ENCODE measurements around the gene FADS2.

The FADS2 gene

DNA sequence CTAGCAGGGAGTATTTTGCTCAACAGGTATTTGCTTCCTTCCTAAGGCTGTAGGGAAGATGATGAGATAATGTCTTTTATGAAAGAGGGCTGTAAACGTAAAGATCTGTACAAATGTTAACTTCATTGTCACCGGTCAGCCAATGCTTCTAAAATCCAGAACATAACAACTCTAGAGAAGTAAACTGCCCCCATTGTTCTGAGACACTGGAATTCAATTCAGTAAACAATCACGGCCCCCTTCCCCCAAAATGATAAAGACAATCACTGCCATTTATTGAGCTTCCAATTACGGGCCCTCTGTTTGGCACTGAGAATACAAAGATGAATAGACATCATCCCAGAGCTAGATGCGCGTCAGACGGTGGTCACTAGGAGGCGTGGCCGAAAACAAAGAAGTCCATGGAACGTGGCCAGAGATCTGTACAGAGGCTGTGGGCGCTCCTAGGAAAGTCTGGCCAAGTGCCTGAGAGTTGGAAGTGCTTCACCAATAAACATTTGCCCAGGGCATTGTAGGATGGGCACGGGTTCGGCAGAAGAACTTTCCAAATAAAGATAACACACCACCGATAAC is 36.3 kb upstream of the FADS2 start:
- Histone ChIP-seq H3K27ac (peak overlapping the region; percentile 89), H3K9ac (no peak overlapping the region), H3K4me1 (no peaks in the 10 kb centered on the region), H3K36me3 (ENCODE audit: control insufficient read depth, insufficient read depth, low read length) (no peaks in the 10 kb centered on the region), H3K79me2 (peaks cover 3% of the 10 kb centered on the region), H2AFZ (peak overlapping the region; percentile 93), H3K4me3 (ENCODE audit: low read depth, low read length) (peak overlapping the region; percentile 92), H3K27me3 (ENCODE audit: control insufficient read depth, insufficient read depth, low read length) (no peaks in the 10 kb centered on the region), H3K9me3 (ENCODE audit: control insufficient read depth, low read length) (no peaks in the 10 kb centered on the region), H3K4me2 (ENCODE audit: low read length) (peak overlapping the region; percentile 87)
- no peak for TF ChIP-seq CTCF (IDR thresholded peaks at IDR 0.05)

GRCh38 chr11:61792310-61793082 is 35.6 kb upstream of the FADS2 start, which contains the start of the genes FEN1 and TMEM258:
FEN1 (plus strand) TSS chr11:61792911; CDS start chr11:61795362, 2,451 bp downstream.
TMEM258 (minus strand) TSS chr11:61792599; CDS start chr11:61792558, 41 bp downstream.
- TF ChIP-seq CTCF (IDR thresholded peaks at IDR 0.05): no peak
- Histone ChIP-seq H3K79me2 (peaks cover 3% of the 10 kb centered on the region), H3K27me3 (ENCODE audit: control insufficient read depth, insufficient read depth, low read length) (no peaks in the 10 kb centered on the region), H3K27ac (peak within 1 kb of the TSS; percentile 89), H3K9ac (peak within 1 kb of the TSS; percentile 11), H2AFZ (peak within 1 kb of the TSS; percentile 93), H3K9me3 (ENCODE audit: control insufficient read depth, low read length) (no peaks in the 10 kb centered on the region), H3K4me2 (ENCODE audit: low read length) (peak within 1 kb of the TSS; percentile 87), H3K4me1 (no peaks in the 10 kb centered on the region), H3K4me3 (ENCODE audit: low read depth, low read length) (peak within 1 kb of the TSS; percentile 92), H3K36me3 (ENCODE audit: control insufficient read depth, insufficient read depth, low read length) (no peaks in the 10 kb centered on the region)

DNA sequence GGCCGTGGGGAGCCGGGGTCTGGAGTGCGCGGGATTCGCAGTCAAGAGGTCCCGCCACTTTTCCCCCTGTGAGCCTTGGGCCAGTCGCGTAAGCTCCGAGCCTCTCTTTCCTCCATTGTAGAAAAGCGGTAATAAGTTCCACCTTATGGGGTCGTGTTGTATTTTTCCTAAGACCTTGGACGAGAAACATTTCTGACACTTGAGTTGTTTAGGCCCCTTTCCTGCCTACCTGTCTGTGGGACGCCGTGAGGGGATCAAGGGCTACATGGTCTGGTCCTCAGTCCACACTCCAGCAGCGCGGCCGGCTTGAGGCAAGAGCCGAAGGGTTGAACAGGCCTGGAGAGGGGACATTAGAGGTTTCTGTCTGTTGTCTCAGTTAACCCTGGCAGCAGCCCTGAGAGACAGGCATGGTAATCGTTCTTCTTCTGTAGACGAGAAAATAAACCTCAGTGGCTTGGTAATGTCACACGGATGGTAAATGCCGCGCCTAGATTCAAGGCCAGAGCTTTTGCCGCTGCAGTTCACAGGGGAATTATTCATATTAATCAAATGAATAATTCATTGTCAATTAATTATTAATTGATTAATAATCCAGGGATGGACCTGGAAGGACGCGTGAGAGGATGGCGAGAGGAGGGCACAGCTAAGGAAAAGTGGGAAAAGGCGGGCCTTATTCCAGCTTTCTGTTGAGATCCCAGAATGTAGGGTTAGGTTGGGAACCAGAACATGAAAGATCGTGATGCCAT is 34.8 kb upstream of the FADS2 start:
- peaks cover 2% of the 10 kb centered on the region for H3K4me1 ChIP-seq
- H3K4me3 ChIP-seq (ENCODE audit: low read depth, low read length): peak overlapping the region; percentile 92
- H2AFZ ChIP-seq: peak overlapping the region; percentile 93
- peak overlapping the region; percentile 11 for H3K9ac ChIP-seq
- H3K27ac ChIP-seq: no peak overlapping the region
- no peak for TF ChIP-seq CTCF (IDR thresholded peaks at IDR 0.05)
- H3K9me3 ChIP-seq (ENCODE audit: control insufficient read depth, low read length): no peaks in the 10 kb centered on the region
- H3K36me3 ChIP-seq (ENCODE audit: control insufficient read depth, insufficient read depth, low read length): no peaks in the 10 kb centered on the region
- H3K27me3 ChIP-seq (ENCODE audit: control insufficient read depth, insufficient read depth, low read length): no peaks in the 10 kb centered on the region
- H3K79me2 ChIP-seq: peaks cover 3% of the 10 kb centered on the region
- H3K4me2 ChIP-seq (ENCODE audit: low read length): peak overlapping the region; percentile 87

DNA sequence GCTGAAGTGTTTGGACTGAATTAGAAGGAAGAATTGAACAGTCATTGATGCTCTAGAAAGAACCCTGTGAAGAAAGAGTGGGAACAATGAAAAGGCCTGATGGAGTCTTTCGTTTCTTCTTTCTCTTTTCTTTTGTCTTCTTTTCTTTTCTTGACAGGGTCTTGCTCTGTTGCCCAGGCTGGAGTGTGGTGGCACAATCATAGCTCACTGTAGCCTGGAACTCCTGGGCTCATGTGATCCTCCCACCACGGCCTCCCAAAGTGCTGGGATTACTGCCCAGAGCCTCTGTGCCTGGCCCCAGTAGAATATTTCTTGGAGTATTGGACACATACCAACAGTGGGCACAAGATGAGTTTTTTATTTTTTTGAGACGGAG is 34.3 kb upstream of the FADS2 start:
- H3K27ac ChIP-seq: no peak overlapping the region
- no peaks in the 10 kb centered on the region for H3K9me3 ChIP-seq (ENCODE audit: control insufficient read depth, low read length)
- peaks cover 3% of the 10 kb centered on the region for H3K79me2 ChIP-seq
- TF ChIP-seq CTCF (IDR thresholded peaks at IDR 0.05): no peak
- no peak overlapping the region for H3K4me3 ChIP-seq (ENCODE audit: low read depth, low read length)
- H3K9ac ChIP-seq: no peak overlapping the region
- H3K36me3 ChIP-seq (ENCODE audit: control insufficient read depth, insufficient read depth, low read length): no peaks in the 10 kb centered on the region
- no peaks in the 10 kb centered on the region for H3K27me3 ChIP-seq (ENCODE audit: control insufficient read depth, insufficient read depth, low read length)
- H2AFZ ChIP-seq: no peak overlapping the region
- H3K4me1 ChIP-seq: peaks cover 2% of the 10 kb centered on the region
- H3K4me2 ChIP-seq (ENCODE audit: low read length): no peak overlapping the region
